GM10266 (cell line): Measurements from ENCODE around the gene PATZ1.

Experiments used
- DNase-seq: peaks from one replicate; pipeline ENCODE4 v3.0.0; 2012; ENCODE audit errors: extremely low spot score
- TF ChIP-seq, protein P1 (sequence below): IDR thresholded peaks from 2 replicates; pipeline ENCODE4 v1.5.1; 2012; ENCODE audit warnings: mild to moderate bottlenecking, low read depth; ENCODE audit not compliant: control insufficient read depth, insufficient read depth; ENCODE audit errors: missing control alignments

The PATZ1 gene

GRCh38 chr22:31341386-31342088 is 4.6 kb downstream of the PATZ1 start:
- TF ChIP-seq, protein P1, sequence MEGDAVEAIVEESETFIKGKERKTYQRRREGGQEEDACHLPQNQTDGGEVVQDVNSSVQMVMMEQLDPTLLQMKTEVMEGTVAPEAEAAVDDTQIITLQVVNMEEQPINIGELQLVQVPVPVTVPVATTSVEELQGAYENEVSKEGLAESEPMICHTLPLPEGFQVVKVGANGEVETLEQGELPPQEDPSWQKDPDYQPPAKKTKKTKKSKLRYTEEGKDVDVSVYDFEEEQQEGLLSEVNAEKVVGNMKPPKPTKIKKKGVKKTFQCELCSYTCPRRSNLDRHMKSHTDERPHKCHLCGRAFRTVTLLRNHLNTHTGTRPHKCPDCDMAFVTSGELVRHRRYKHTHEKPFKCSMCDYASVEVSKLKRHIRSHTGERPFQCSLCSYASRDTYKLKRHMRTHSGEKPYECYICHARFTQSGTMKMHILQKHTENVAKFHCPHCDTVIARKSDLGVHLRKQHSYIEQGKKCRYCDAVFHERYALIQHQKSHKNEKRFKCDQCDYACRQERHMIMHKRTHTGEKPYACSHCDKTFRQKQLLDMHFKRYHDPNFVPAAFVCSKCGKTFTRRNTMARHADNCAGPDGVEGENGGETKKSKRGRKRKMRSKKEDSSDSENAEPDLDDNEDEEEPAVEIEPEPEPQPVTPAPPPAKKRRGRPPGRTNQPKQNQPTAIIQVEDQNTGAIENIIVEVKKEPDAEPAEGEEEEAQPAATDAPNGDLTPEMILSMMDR: no peak
- DNase-seq: no peak

DNA sequence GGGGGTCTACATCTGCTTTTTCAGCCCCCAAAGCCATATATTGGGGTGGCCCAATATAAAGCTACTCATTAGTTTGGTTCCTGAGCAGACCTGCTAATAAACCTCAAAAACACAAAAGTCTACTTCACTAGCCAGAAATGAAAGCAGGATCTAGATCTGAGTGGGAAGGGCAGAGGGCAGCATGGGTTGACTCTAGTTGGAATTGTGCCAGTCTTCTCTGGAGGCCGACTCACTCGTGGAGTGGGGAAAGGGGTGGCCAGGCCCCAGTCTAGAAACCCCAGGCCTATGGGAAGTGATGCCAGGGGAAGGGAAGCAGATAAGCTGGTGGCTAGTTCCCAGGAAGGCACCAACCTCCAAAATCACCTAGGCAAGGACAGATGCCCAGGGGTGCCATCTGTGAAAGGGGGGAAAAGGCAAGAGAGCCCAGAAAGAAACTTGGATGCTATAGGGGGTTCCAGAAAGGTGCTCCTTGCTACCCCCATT is 5.3 kb downstream of the PATZ1 start:
- TF ChIP-seq, protein P1: no peak
- no peak for DNase-seq

DNA sequence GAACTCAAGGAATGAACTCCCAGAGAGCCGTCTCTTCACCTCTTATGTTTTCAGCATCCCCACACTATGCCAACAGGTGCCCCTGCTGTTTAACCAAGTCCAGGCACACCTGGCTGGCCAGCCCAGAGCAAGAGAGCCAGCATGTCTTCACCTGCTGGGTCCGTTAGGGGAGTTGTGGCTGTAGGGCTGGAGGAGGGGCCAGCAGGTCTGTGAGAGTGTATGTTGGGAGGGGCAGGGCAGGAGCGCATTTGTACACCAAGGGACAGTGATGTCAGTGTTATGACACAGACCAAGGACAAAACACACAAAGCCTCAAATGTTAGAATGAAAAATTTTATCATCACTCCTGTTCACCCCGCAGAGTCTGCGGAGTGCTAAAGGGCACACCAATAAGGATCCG is 5.8 kb downstream of the PATZ1 start:
- TF ChIP-seq, protein P1: no peak
- DNase-seq: no peak

DNA sequence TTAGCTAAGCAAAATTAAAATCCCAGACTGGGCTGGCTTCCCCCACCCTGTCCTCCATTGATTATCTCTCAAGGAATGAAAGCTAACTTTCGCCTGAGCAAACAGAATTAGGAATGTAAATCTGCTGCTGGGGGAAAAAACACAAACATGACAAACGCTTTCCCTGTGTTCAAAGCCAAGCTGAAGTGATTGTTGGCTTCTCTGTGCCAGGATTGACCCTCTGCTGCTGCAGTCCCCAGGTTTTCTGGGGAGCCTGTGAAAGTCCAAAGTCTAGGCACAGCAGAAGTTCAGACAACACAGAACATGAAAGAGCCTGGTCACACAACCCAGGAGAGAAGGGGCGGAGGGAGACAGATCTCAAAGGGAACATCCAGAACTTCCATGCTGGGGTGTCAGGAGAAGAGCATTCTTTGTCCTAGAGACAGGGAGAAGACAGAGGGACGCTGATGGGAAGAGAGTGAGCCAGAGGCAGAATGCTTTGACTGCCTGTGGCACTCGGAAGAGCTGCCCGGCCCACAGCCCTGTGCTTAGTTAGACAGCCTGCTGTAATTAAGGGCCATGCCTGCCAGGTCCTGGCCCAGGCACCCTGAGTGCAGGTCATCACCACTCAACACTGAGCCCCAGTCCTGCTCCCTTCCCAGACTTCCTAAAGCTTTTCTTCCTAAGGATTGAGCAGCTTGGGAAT is 6.9 kb downstream of the PATZ1 start:
- TF ChIP-seq, protein P1: no peak
- DNase-seq: no peak

- TF ChIP-seq, protein P1: no peak
These were observed 9.0 kb downstream of the PATZ1 start for GRCh38 chr22:31337178-31337577.

GRCh38 chr22:31334329-31334728 is 11.8 kb downstream of the PATZ1 start:
- DNase-seq: no peak
- TF ChIP-seq, protein P1: no peak

More at GRCh38 chr22:31337178-31337577, 9.0 kb downstream of the PATZ1 start:
- no peak for DNase-seq

DNA sequence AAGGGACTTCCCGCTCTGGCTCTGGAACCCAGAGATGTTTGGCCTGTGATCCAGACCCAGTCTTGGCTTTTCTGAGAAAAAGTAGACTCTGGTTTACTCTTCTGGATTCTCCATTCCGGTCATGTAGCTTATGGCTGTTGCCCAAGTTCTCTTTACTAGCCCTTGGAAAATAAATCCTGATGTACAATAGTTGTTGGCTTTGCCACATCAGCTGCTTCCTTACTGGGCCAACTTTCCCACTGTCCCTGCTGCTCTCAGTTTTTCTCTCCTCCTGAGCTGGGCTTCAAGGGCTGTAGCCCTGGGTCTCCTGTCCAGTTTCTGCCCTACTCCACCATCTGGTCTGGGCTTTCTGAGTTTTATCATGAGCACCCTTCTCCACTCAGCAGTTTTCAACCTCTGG is 12.5 kb downstream of the PATZ1 start:
- TF ChIP-seq, protein P1: no peak
- no peak for DNase-seq
